GM19467 (cell line): ENCODE data around the gene CYSLTR2.
"Not testable (repeated sequence)": the region's sequence is repeated elsewhere in the genome, so short reads cannot be mapped to it uniquely, and the experiment has no call there.

ENCODE experiments used
- ATAC-seq: cut with Tn5 transposase; IDR thresholded peaks from one replicate; pipeline ENCODE4 v1.9.1; 2021; ENCODE audit warnings: mild to moderate bottlenecking, moderate library complexity; ENCODE audit not compliant: unreplicated experiment

CYSLTR2 gene

DNA sequence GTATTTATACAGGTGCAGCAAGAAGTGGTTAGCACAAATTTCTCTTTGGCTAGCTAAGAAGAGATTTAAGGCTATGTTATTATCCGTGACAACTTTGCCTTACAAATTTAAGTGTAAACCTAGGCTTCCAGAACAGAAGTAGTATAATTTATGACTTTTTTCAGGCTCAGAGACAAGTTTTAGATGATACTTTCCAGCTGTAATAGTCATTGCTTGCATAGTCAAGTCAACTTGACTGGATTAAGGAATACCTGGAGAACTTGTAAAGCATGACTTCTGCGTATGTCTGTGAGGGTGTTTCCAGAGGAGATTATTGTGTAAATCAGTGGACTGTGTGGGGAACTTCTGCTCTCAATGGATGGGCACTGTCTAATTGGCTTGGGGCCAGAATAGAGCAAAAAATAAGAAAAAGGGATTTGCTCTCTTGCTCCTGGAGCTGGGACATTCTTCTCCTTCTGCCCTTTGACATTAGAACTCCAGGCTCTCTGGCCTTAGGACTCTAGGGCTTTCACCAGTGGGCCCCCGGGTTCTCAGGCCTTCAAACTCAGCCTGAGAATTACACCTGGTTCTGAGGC lies 33.0 kb downstream of the CYSLTR2 start:
- no peak for ATAC-seq

DNA sequence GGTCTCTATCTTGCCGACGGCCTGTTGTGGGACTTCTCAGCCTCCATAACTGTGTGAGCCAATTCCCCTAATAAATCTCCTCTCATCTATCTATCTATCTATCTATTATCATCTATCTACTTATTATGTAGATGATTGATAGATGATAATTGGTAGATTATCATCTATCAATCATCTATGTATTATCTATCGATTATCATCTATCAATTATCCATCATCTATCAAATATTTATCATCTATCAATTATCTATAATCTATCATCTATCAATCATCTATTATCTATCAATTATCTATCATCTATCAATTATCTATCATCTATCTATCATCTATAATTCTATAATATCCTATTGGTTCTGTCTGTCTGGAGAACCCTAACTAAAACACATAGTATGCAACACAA lies 33.5 kb downstream of the CYSLTR2 start:
- ATAC-seq, result no peak

DNA sequence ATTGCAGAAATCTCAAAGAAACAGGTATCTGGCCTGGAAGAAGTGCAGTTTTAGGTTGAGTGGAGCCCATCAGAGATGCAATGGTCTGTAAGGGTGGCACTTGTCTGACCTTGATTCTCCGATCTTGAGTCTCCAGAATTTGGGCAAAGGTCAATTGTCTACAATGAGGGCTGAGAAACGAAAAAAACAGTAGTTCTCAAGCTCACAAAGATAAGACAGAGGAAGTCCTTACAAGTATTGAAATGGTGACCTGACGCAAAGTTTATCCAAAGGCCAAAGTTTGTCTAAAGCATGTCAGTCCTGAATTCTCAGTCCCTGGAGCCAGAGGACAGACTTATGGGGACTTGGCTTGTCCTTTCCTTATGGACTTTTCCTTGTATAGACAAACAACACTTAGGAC lies 40.3 kb downstream of the CYSLTR2 start:
- ATAC-seq, result no peak

DNA sequence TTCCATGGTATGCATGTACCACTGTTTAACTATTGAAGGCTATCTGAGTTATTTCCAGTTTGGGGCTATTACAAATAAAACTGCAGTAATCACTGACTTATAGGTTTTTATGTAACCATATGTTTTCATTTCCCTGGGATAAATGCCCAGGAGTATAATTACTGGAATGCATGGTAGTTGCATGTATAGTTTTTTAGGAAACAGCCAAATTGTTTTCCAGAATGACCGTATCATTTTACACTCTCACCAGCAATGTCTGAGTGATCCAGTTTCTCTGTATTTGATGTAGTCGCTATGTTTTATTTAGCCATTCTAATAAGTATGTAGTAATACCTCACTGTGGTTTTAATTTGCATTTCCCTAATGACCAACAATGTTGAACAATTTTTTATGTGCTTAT lies 42.0 kb downstream of the CYSLTR2 start:
- ATAC-seq, result no peak

DNA sequence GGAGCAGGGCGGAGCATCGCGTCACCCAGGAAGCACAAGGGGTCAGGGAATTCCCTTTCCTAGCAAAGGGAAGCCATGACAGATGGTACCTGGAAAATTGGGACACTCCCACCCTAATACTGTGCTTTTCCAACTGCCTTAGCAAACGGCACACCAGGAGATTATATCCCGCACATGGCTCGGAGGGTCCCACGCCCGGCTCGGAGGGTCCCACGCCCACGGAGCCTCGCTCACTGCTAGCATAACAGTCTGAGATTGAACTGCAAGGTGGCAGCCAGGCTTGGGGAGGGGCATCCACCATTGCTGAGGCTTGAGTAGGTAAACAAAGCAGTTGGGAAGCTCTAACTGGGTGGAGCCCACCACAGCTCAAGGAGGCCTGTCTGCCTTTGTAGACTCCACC lies 42.9 kb downstream of the CYSLTR2 start:
- not testable (repeated sequence) for ATAC-seq

DNA sequence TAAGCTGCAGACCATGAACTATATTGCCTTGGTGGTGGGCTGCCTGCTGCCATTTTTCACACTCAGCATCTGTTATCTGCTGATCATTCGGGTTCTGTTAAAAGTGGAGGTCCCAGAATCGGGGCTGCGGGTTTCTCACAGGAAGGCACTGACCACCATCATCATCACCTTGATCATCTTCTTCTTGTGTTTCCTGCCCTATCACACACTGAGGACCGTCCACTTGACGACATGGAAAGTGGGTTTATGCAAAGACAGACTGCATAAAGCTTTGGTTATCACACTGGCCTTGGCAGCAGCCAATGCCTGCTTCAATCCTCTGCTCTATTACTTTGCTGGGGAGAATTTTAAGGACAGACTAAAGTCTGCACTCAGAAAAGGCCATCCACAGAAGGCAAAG lies 53.7 kb downstream of the CYSLTR2 start:
- ATAC-seq, result no peak

DNA sequence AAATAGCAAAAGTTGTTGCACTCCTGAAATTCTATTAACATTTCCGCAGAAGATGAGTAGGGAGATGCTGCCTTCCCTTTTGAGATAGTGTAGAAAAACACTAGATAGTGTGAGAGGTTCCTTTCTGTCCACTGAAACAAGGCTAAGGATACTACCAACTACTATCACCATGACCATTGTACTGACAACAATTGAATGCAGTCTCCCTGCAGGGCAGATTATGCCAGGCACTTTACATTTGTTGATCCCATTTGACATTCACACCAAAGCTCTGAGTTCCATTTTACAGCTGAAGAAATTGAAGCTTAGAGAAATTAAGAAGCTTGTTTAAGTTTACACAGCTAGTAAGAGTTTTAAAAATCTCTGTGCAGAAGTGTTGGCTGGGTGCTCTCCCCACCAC lies 55.0 kb downstream of the CYSLTR2 start:
- no peak for ATAC-seq

DNA sequence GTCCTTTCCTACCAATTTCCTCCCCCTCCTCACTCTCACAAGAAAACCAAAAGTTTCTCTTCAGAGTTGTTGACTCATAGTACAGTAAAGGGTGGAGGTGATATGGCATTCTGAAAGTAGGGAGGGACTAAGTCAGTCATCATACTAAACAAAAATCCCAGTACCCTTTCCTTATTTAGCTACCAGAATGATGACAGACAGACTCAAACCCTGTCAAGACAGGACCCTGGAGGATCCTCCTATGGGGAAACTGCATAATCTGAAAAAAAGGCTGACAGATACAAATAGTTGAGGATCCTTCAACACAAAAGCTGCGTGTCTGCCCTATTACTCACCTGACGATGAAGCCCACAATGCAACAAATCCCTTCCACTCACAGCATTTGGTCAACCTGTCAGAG lies 55.5 kb downstream of the CYSLTR2 start:
- no peak for ATAC-seq

DNA sequence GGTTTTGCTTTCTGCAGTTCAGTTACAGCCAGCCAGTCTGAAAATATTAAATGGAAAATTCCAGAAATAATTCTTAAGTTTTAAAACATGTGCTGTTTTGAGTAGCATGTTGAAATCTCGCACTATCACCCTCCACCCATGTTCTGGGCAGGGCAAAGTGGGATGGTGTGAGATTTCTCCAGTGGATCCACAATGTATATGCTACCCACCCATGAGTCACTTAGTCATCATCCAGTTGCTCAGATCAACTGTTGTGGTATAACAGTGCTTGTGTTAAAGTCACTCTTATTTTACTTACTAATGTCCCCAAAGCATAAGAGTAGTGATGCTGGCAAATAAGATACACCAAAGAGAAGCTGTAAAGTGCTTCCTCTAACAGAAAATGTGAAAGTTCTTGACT lies 56.4 kb downstream of the CYSLTR2 start:
- no peak for ATAC-seq

DNA sequence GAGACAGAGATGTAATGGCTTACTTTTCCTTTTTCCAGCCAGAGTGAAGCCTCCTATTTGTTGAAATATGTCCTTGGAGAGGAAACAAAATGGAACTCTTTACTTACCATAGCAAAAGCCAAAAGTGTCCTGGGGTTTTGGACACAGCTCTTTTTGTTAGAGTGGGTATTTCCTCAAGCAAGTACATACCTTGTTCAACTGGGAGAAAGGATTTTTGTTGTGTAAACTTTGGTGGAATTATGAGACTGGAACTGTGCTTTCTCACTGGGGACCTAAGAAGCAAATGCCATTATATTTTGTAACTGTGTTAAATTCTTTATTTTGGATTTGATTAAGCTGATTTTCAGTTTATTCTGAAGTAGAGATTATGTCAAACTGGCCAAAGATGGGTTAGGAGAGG lies 58.4 kb downstream of the CYSLTR2 start:
- ATAC-seq, result no peak

DNA sequence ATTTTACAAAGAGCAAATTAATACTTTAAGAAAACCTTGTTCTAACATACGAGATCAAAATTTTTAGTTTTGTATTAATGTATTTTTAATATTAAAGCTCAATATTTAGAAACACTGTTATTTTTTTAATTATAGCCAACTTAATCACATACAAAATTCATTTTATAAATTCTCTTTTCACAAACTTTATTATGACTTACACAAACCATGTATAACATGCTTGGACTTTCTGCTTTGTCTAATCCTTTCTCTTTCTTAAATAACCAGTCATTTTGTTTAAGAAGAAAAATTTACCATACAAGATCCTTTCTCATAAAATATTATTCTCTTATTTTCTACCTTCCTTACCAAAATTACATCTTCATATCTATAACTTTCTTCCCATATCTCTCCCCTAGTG lies 62.2 kb downstream of the CYSLTR2 start:
- no peak for ATAC-seq

DNA sequence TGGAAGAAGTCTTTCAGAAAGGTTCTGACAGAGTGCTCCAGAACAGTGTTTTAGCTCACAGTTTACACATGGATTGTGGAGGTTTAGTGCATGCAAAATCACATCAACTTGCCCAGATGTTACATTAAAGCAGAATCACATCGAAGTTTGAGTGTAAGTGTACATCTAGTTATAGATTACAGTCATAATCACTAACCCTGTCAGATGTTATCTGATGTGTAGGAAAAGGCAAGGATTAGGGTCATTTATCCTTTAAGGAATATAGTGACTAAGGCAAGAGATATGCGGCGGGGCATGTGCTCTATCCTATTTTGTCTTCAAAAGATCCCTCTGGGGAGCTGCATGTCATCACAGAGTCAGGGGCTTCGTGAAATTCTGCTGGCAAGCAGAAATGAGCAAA lies 66.9 kb downstream of the CYSLTR2 start:
- ATAC-seq, result no peak

DNA sequence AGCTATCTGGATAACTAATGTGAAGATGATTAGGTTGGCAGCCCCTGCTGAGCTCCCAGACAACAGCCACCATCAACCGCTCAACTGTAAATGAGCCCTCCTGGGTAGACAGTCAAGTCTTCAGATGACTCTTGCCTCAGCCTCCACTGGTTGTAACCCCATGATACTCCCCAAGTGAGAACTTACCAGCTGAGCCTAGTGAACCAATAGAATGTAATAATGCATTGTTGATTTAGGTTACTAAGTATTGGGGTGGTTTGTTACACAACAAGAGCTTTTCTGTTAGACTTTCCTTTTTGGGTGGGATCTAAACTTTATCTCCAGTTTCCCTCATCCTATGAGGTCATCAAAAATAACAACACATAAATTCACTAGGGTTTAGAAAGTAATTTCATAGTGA lies 69.4 kb downstream of the CYSLTR2 start:
- no peak for ATAC-seq

DNA sequence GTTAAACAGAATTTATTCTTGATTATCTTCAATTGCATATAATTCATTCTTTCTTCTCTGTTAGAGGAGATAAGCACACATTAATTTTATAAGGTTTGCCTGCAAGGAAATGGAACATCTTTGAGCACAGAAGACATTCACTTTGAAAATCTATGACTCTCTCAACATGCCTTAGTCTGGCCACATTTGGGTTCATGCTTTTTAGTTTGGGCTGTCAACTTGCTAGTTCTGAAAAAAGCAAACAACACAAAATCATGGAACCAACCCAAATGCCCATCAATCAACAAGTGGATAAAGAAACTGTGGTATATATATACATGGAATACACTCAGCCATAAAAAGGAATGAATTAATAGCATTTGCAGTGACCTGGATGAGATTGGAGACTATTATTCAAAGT lies 71.5 kb downstream of the CYSLTR2 start:
- ATAC-seq, result no peak

DNA sequence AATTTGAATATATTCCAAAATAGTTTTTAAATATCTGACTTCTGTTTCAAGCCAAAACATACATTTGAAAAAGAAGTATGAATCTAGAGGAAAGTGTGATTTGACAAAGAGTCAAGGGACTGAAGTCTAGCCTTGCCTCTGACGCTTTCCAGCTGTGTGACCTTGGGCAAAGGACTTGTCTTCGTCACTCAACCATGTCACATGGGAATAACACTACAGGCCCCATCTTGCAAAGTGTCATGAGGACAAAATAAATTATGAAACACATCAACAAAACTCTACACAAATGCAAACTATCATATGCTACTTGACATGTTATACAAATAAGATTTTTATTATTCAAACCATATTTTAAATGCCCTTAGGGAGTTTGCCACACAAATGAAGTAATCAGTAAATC lies 73.0 kb downstream of the CYSLTR2 start:
- ATAC-seq, result no peak

DNA sequence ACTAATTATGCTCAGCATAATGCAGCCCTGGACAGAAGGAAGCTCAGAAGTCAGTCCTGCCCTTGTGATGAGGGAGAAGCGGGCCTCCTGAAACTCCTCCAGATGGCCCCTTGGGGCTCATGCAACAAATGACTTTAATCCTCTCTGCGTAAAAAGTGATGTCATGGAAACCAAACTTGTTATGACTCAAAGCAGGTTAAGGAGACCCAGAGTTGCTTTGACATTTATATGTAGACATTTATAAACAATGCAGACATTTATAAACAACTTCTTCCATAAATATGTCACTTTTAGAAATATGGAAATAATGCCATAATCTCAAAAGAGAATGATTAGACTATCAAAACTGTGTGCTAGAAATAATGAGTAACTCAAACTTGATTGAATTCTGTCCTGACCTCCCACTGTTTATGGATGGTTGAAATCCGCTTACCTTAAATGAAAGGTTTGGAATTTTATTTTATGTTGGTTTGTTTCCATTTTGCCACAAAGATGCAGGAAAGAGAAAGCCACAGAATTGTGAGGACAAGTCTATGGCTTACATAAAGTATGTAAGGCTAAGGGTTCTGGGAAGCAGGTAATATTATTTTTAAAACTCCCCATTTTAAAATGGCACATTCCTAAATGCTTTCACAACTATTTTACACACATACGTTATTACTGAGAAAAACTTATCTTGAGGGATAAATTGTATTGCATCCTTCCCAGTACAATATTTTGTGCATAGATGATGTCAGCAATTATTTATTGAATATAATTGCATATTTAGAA lies 73.7 kb downstream of the CYSLTR2 start:
- ATAC-seq, result no peak

DNA sequence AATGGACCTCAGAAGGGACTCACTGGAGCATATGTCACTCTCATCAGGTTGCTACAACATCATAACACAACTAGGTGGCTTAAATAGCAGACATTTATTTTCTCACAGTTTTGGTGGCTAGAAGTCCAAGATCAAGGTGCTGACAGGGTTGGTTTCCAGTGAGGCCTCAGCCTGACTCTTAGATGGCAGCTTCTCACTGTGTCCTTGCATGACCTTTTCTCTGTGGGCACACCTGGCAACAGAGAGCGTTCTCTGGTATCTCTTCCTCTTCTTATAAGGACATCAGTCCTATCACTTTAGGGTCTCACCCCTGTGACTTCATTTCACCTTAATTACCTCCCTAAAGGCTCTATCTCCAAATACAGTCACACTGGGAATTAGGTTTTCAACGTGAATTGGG lies 74.5 kb downstream of the CYSLTR2 start:
- no peak for ATAC-seq

DNA sequence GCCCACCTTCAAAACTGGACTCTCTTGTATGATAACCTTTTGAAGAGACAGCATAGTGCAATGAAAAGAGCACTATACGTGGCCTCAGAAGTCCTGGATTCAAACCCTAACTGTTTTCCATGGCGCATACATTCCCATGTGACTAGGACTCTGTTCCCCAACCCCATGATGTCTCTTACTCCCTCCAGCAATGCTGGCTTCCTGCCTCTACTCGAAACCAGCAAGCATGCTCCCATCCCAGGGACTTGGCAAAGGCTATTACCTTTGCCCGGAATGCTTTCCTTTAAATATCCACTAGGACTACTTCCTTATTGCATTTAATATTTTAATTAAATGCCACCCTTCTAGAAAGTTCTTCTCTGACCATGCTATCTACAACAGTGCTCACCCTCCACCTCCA lies 75.1 kb downstream of the CYSLTR2 start:
- ATAC-seq, result no peak

DNA sequence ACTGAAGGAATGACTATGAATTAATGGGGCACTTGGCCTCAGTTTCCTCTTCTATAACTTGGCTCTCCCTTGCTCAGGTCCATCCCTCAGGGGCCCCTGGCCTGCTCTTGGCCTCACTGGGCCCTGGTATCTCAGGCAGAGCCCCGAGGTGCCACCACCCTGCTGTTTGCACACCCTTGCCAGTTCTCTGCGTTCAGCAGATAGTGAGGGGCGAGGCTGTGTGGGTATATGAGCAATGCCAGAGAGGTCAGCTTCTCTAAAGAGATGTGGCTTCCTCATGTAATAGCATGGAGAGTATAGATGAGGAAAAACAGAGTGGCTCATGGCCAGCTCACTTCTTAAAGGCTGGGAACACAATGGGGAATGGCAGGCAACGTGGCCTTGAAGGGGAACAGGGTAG lies 76.1 kb downstream of the CYSLTR2 start:
- no peak for ATAC-seq

DNA sequence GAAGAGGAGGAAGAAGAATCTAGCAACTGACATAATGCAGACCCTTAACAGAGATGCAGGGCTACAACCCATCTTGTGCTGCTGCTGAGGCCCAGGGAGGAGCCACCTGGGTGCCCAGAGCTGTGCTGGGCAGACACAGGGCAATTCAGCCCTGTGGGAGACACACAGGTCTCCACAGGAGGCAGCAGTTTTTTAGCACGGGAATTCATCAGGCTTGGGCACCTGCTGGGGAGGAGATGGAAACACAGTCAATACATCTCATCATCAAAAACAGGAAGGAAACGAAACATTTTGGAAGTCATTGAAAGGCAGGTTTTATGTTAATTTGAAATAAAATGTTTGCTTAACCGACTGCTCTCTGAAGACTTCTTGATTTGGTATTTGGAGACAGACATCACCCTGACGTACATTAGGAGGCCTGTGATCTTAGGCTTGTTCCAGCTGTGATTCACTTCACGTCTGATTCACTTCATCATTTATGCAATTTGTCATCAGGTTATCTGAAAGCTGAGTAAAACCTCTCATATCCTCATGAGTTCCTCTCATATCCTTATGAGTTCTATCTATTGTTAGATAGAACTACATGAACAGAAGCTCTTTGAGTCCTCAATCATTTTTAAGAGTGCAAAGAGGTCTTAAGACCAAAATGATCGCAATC lies 77.4 kb downstream of the CYSLTR2 start:
- no peak for ATAC-seq

DNA sequence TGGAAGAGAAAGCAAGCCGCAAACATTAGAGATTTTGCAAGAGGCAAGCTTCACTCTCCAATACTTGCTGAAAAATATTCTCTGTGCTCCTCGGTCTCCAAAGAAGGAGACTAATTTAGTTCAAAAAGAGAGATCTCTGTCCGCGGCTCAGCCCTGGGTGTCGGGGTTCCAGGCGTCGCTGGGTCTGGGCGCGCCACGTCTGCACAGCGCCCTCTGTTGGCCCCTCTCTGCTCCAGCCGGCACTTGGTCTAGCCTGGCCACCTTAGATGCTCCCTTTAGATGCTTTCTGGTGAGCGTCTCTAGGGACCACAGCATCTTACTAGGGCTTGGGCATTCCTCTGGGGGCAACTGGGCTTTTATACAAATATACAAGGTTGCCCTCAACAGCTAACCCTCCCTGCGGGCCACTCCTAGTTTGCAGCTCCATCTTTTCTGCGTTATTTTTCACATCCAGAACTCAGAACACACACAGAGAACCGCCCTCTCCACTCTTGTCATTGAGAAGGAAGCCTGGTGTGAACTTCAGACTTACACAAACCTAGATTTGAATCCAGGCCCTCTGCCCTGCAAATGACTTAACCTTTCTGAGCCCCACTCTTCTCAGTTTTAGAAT lies 78.3 kb downstream of the CYSLTR2 start:
- peak; percentile 72 for ATAC-seq

DNA sequence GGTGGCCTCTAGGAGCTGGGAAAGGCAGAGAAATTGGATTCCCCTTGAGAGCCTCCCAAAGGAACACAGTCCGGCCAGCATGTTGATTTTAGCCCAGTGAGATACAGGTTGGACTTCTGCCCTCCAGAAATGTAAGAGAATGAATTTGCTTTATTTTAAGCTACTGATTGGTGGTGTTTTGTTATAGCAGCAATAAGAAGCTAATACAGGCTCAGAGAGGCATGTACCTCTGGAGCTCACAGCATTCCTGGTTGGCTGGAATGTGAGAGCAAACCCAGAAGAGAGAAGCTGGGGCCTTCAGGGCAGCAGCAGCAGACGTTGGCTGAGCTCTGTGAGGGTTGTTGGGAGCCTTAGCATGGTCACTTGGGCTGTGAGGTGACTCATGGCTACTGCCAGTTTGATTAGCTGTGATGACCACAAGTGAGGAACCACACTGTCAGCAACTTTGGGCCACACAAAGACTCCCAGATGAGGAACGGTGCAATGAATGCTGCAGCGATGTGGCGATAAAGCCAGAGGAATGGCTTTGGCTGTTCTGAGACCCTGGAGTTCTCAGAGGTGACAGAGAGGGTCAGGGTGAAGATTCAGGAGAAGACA lies 80.1 kb downstream of the CYSLTR2 start:
- no peak for ATAC-seq
